Hindlimb muscle (tissue), 1 donor: ENCODE measurements around the gene MTARC1. TPM values are rescaled to one million over a fixed set of nuclear protein-coding genes. Genes with fewer than 3 reads are reported as not detected.

Experiments used
- DNase-seq: peaks from one replicate; pipeline ENCODE4 v3.0.0-alpha.2; 2013
- polyA plus RNA-seq: library from polyadenylated mRNA; unstranded; fragments of 120-200 nt; gene quantifications from one replicate; pipeline ENCODE4 v1.2.1, GENCODE V29; 2013; ENCODE audit not compliant: insufficient read length

Gene MTARC1
- polyA plus RNA-seq, result 5.7 TPM

- peak; percentile 67 for DNase-seq
These were observed at the start of gene MTARC1 for GRCh38 chr1:220786337-220787068. TSS of gene MTARC1 (plus strand) at chr1:220786913. CDS start at chr1:220786945, 32 bp downstream.

- no peak for DNase-seq
These were observed 45.4 kb upstream of the MTARC1 start for GRCh38 chr1:220741349-220741748.

GRCh38 chr1:220741825-220742224 is 44.9 kb upstream of the MTARC1 start:
- no peak for DNase-seq

GRCh38 chr1:220742520-220742919 is 44.2 kb upstream of the MTARC1 start:
- no peak for DNase-seq

- DNase-seq, result peak; percentile 6
These were observed 39.9 kb upstream of the MTARC1 start for GRCh38 chr1:220746851-220747250.

- DNase-seq, result no peak
These were observed 39.1 kb upstream of the MTARC1 start for GRCh38 chr1:220747437-220748088.

GRCh38 chr1:220748089-220748934 is 38.4 kb upstream of the MTARC1 start, which contains the start of gene MTARC2:
TSS of gene MTARC2 (plus strand) at chr1:220748322. CDS start at chr1:220748532, 210 bp downstream.
- DNase-seq, result peak; percentile 79

GRCh38 chr1:220748936-220749335 is 37.8 kb upstream of the MTARC1 start:
- peak; percentile 18 for DNase-seq

- peak; percentile 46 for DNase-seq
These were observed 36.6 kb upstream of the MTARC1 start for GRCh38 chr1:220750131-220750515.

GRCh38 chr1:220751111-220751510 is 35.6 kb upstream of the MTARC1 start:
- DNase-seq, result no peak

GRCh38 chr1:220754212-220754917 is 32.3 kb upstream of the MTARC1 start:
- no peak for DNase-seq

- DNase-seq, result no peak
These were observed 31.8 kb upstream of the MTARC1 start for GRCh38 chr1:220754918-220755295.

- DNase-seq, result no peak
These were observed 31.4 kb upstream of the MTARC1 start for GRCh38 chr1:220755309-220755708.

- no peak for DNase-seq
These were observed 29.3 kb upstream of the MTARC1 start for GRCh38 chr1:220757441-220757840.

GRCh38 chr1:220759147-220759546 is 27.6 kb upstream of the MTARC1 start:
- DNase-seq, result no peak

GRCh38 chr1:220761688-220762427 is 24.9 kb upstream of the MTARC1 start:
- no peak for DNase-seq

- no peak for DNase-seq
These were observed 22.0 kb upstream of the MTARC1 start for GRCh38 chr1:220764757-220765156.

- DNase-seq, result no peak
These were observed 19.2 kb upstream of the MTARC1 start for GRCh38 chr1:220767312-220768125.

- DNase-seq, result no peak
These were observed 18.5 kb upstream of the MTARC1 start for GRCh38 chr1:220768126-220768601.

GRCh38 chr1:220769205-220769604 is 17.5 kb upstream of the MTARC1 start:
- no peak for DNase-seq
